ENCODE data around the gene SKIL. TPM values are rescaled to one million over a fixed set of nuclear protein-coding genes. Genes with fewer than 3 reads are reported as not detected.

The SKIL gene
- total and polyA plus RNA-seq, 2 experiments from 2014 or later, result 141 to 358 TPM

DNA sequence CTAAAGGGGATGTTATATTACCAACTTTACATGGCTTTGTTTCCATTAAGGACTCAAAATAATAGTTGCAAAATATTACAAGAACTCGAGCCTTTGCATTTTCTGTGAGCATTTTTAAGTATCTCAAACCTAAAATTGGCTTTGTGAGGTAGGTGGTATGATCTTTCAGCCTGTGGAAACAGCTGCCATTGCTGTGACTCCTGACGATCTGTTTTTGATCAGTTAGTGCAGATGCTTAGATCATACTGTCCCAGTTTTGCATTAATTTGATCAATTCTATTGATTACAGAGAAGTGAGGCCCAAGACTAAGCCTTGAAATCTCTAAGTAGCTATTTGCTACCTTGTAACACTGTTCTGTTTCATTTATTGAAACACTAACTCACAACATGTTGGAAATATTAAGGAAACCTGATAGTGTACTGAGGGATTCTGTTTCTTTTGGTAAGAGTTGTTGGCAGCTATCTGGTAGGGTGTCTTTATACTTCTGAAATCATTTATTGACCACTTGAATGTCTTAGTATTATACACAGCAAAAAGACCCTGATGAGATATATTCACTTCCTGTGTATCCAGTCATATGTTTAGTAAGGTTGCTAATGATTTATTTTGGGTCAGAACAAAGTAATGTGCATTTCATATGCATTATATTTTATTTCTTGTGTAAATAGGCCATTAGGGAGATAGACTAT, 14.8 kb downstream of the SKIL start:
- H3K4me1 ChIP-seq (ENCODE audit: insufficient read depth), result peaks cover 45% of the 10 kb centered on the region
- peaks cover 100% of the 10 kb centered on the region for H3K79me2 ChIP-seq (replicated peaks; ENCODE audit: insufficient read depth)
- no peak overlapping the region for H2AFZ ChIP-seq
- no peaks in the 10 kb centered on the region for H3K27me3 Mint-ChIP-seq (ENCODE audit: insufficient read depth, low read depth, poor library complexity)
- peaks cover 67% of the 10 kb centered on the region for H3K36me3 Mint-ChIP-seq (ENCODE audit: low read depth)
- H4K20me1 ChIP-seq (replicated peaks; ENCODE audit: insufficient read depth), result peaks cover 90% of the 10 kb centered on the region
- H3K4me2 ChIP-seq, result peak overlapping the region; percentile 41; the same call in 1 of the 2 replicates
- H3F3A ChIP-seq (replicated peaks; ENCODE audit: low read depth), result peaks cover 5% of the 10 kb centered on the region
- 0 out of 2 replicates have a peak overlapping the region, but pooled peaks have one; percentile 4 for H3K4me3 ChIP-seq
- ATAC-seq (no peak), DNase-seq (ENCODE audit: low spot score) (no peak)
- H3K27ac ChIP-seq (ENCODE audit: low read depth), result peak overlapping the region; percentile 34; the same call in 1 of the 2 replicates
- H3K4me3 Mint-ChIP-seq, result no peak overlapping the region
- H3K9me2 ChIP-seq (ENCODE audit: insufficient read depth), result no peaks in the 10 kb centered on the region
- H3K27me3 ChIP-seq (ENCODE audit: insufficient read depth), result no peaks in the 10 kb centered on the region
- H3K4me1 Mint-ChIP-seq, result peaks cover 32% of the 10 kb centered on the region; the same call in 2 of the 3 replicates
- H3K36me3 ChIP-seq (ENCODE audit: insufficient read depth), result peaks cover 4% of the 10 kb centered on the region; the same call in 1 of the 2 replicates
- H3K27ac Mint-ChIP-seq, result no peak overlapping the region
- TF ChIP-seq, protein P1, sequence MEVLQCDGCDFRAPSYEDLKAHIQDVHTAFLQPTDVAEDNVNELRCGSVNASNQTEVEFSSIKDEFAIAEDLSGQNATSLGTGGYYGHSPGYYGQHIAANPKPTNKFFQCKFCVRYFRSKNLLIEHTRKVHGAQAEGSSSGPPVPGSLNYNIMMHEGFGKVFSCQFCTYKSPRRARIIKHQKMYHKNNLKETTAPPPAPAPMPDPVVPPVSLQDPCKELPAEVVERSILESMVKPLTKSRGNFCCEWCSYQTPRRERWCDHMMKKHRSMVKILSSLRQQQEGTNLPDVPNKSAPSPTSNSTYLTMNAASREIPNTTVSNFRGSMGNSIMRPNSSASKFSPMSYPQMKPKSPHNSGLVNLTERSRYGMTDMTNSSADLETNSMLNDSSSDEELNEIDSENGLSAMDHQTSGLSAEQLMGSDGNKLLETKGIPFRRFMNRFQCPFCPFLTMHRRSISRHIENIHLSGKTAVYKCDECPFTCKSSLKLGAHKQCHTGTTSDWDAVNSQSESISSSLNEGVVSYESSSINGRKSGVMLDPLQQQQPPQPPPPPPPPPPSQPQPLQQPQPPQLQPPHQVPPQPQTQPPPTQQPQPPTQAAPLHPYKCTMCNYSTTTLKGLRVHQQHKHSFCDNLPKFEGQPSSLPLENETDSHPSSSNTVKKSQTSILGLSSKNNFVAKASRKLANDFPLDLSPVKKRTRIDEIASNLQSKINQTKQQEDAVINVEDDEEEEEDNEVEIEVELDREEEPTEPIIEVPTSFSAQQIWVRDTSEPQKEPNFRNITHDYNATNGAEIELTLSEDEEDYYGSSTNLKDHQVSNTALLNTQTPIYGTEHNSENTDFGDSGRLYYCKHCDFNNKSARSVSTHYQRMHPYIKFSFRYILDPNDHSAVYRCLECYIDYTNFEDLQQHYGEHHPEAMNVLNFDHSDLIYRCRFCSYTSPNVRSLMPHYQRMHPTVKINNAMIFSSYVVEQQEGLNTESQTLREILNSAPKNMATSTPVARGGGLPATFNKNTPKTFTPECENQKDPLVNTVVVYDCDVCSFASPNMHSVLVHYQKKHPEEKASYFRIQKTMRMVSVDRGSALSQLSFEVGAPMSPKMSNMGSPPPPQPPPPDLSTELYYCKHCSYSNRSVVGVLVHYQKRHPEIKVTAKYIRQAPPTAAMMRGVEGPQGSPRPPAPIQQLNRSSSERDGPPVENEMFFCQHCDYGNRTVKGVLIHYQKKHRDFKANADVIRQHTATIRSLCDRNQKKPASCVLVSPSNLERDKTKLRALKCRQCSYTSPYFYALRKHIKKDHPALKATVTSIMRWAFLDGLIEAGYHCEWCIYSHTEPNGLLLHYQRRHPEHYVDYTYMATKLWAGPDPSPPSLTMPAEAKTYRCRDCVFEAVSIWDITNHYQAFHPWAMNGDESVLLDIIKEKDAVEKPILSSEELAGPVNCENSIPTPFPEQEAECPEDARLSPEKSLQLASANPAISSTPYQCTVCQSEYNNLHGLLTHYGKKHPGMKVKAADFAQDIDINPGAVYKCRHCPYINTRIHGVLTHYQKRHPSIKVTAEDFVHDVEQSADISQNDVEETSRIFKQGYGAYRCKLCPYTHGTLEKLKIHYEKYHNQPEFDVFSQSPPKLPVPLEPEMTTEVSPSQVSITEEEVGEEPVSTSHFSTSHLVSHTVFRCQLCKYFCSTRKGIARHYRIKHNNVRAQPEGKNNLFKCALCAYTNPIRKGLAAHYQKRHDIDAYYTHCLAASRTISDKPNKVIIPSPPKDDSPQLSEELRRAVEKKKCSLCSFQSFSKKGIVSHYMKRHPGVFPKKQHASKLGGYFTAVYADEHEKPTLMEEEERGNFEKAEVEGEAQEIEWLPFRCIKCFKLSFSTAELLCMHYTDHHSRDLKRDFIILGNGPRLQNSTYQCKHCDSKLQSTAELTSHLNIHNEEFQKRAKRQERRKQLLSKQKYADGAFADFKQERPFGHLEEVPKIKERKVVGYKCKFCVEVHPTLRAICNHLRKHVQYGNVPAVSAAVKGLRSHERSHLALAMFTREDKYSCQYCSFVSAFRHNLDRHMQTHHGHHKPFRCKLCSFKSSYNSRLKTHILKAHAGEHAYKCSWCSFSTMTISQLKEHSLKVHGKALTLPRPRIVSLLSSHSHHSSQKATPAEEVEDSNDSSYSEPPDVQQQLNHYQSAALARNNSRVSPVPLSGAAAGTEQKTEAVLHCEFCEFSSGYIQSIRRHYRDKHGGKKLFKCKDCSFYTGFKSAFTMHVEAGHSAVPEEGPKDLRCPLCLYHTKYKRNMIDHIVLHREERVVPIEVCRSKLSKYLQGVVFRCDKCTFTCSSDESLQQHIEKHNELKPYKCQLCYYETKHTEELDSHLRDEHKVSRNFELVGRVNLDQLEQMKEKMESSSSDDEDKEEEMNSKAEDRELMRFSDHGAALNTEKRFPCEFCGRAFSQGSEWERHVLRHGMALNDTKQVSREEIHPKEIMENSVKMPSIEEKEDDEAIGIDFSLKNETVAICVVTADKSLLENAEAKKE (CRISPR knock-in tag; IDR thresholded peaks at IDR 0.05), result no peak
- TF ChIP-seq ETS1 (IDR thresholded peaks at IDR 0.05), result no peak
- no peak for TF ChIP-seq EZH2 (IDR thresholded peaks at IDR 0.05; ENCODE audit: low read depth, unreplicated experiment)
- TF ChIP-seq STAT1 (IDR thresholded peaks at IDR 0.05; ENCODE audit: unreplicated experiment), result no peak
- no peak for TF ChIP-seq ZNF331 (CRISPR knock-in tag; IDR thresholded peaks at IDR 0.05; ENCODE audit: low read depth)
- TF ChIP-seq JUNB (IDR thresholded peaks at IDR 0.05; ENCODE audit: unreplicated experiment), result no peak
- TF ChIP-seq, protein P2, sequence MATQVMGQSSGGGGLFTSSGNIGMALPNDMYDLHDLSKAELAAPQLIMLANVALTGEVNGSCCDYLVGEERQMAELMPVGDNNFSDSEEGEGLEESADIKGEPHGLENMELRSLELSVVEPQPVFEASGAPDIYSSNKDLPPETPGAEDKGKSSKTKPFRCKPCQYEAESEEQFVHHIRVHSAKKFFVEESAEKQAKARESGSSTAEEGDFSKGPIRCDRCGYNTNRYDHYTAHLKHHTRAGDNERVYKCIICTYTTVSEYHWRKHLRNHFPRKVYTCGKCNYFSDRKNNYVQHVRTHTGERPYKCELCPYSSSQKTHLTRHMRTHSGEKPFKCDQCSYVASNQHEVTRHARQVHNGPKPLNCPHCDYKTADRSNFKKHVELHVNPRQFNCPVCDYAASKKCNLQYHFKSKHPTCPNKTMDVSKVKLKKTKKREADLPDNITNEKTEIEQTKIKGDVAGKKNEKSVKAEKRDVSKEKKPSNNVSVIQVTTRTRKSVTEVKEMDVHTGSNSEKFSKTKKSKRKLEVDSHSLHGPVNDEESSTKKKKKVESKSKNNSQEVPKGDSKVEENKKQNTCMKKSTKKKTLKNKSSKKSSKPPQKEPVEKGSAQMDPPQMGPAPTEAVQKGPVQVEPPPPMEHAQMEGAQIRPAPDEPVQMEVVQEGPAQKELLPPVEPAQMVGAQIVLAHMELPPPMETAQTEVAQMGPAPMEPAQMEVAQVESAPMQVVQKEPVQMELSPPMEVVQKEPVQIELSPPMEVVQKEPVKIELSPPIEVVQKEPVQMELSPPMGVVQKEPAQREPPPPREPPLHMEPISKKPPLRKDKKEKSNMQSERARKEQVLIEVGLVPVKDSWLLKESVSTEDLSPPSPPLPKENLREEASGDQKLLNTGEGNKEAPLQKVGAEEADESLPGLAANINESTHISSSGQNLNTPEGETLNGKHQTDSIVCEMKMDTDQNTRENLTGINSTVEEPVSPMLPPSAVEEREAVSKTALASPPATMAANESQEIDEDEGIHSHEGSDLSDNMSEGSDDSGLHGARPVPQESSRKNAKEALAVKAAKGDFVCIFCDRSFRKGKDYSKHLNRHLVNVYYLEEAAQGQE (IDR thresholded peaks at IDR 0.05; ENCODE audit: unreplicated experiment), result no peak
- no peak for TF ChIP-seq EZH2phosphoT487 (IDR thresholded peaks at IDR 0.05; ENCODE audit: unreplicated experiment)
- no peak for TF ChIP-seq CREB1 (CRISPR knock-in tag; IDR thresholded peaks at IDR 0.05; ENCODE audit: low read depth)
- no peak for TF ChIP-seq NANOG (IDR thresholded peaks at IDR 0.05; ENCODE audit: borderline replicate concordance)
- TF ChIP-seq POLR2AphosphoS5 (IDR thresholded peaks at IDR 0.05; ENCODE audit: low read depth), result no peak
- TF ChIP-seq ZNF114 (CRISPR knock-in tag; IDR thresholded peaks at IDR 0.05), result no peak
- TF ChIP-seq CTCF (conservative IDR thresholded peaks at IDR 0.05; ENCODE audit: low read depth in 2 of 2), result no peak
- no peaks in the 10 kb centered on the region for H3K9me3 Mint-ChIP-seq

All from GM23338 (cell line).